Measurements from ENCODE around the gene PLD1. TPM values are rescaled to one million over a fixed set of nuclear protein-coding genes. Genes with fewer than 3 reads are reported as not detected.

The PLD1 gene
- total RNA-seq, 2 experiments from 2014 or later = 0.22 to 1.0 TPM

GRCh38 chr3:171753025-171753472, 57.2 kb downstream of the PLD1 start:
- Histone ChIP-seq H3K4me1 (ENCODE audit: insufficient read depth, low read length) (no peaks in the 10 kb centered on the region), H3K27me3 (ENCODE audit: control insufficient read depth in 1 of 2, insufficient read depth in 2 of 2, low read length in 2 of 2) (peaks cover 0 to 13% of the 10 kb centered on the region in 2 experiments), H3K9me3 (ENCODE audit: control insufficient read depth in 1 of 2, insufficient read depth in 1 of 2, low read length in 2 of 2) (no peaks in the 10 kb centered on the region), H3K36me3 (ENCODE audit: insufficient read depth, low read length) (no peaks in the 10 kb centered on the region), H3K4me3 (ENCODE audit: low read length) (no peak overlapping the region), H3K27ac (ENCODE audit: low read depth in 1 of 2, low read length in 2 of 2) (no peak overlapping the region)
- Mint-ChIP-seq H3K27me3 (peaks cover 26% of the 10 kb centered on the region), H3K36me3 (ENCODE audit: low read depth) (no peaks in the 10 kb centered on the region), H3K9me3 (no peaks in the 10 kb centered on the region), H3K4me1 (ENCODE audit: low read depth) (no peaks in the 10 kb centered on the region), H3K4me3 (no peak overlapping the region), H3K27ac (no peak overlapping the region)
- DNase-seq (no peak), ATAC-seq (ENCODE audit: poor library complexity) (no peak)
- ChIA-PET CTCF (no interaction called here), POLR2A (no interaction called here)
- TF ChIP-seq, protein P1, sequence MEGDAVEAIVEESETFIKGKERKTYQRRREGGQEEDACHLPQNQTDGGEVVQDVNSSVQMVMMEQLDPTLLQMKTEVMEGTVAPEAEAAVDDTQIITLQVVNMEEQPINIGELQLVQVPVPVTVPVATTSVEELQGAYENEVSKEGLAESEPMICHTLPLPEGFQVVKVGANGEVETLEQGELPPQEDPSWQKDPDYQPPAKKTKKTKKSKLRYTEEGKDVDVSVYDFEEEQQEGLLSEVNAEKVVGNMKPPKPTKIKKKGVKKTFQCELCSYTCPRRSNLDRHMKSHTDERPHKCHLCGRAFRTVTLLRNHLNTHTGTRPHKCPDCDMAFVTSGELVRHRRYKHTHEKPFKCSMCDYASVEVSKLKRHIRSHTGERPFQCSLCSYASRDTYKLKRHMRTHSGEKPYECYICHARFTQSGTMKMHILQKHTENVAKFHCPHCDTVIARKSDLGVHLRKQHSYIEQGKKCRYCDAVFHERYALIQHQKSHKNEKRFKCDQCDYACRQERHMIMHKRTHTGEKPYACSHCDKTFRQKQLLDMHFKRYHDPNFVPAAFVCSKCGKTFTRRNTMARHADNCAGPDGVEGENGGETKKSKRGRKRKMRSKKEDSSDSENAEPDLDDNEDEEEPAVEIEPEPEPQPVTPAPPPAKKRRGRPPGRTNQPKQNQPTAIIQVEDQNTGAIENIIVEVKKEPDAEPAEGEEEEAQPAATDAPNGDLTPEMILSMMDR (IDR thresholded peaks at IDR 0.05) = no peak
- intact Hi-C loops (cut with DNase I, micrococcal nuclease) = no loop called here

DNA sequence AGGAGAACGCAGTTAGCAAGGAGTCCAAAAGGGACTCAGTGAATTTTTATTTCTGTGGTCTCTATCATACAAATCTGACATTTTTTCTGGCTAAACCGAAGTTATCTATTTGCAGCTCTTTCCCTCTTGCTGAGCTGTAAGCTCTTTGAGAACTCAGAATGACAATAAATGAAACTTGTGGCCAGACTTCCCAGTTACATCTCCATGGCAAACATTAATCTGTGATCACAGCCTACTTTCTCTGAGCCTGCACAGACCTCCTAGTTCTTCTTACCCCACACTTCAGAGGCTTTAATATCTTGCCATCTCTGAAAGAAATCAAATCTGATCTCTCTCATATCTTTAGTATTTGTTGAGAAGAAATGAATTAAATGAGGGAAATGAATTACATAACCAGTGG, 58.0 kb downstream of the PLD1 start:
- no peak overlapping the region for H3K27ac Mint-ChIP-seq

DNA sequence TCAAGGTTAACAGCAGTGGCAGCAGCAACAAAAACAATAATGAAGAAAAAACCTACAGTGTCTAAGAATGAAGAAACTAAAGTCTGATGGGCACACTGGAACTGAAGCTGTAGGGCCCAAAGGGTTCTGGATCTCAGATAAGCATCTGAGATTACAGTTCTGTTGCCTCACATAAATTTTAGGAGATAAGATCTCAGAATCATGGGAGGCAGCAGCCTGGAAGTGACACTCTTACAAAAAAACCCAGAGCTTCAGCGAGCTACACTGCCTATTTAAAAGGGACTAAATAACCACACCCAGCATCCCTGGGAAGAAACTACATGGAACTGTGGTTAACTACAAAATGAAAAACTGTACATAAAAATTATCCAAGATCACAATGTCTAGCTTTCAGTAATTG, 61.2 kb downstream of the PLD1 start:
- no peaks in the 10 kb centered on the region for H3K9me3 ChIP-seq (ENCODE audit: control insufficient read depth in 1 of 2, insufficient read depth in 1 of 2, low read length in 2 of 2)
- no peaks in the 10 kb centered on the region for H3K4me1 Mint-ChIP-seq (ENCODE audit: low read depth)
- H3K36me3 Mint-ChIP-seq (ENCODE audit: low read depth) = no peaks in the 10 kb centered on the region
- intact Hi-C loops (cut with DNase I, micrococcal nuclease) = no loop called here
- TF ChIP-seq, protein P1 (IDR thresholded peaks at IDR 0.05) = no peak
- peaks cover 40% of the 10 kb centered on the region for H3K27me3 Mint-ChIP-seq
- no peaks in the 10 kb centered on the region for H3K4me1 ChIP-seq (ENCODE audit: insufficient read depth, low read length)
- DNase-seq (no peak), ATAC-seq (ENCODE audit: poor library complexity) (no peak)
- POLR2A ChIA-PET = interaction anchor here (0.6 kb wide), 1 partner anchor 795 kb away, joined by 3 read pairs; no protein-coding TSS in a partner anchor
- H3K27ac Mint-ChIP-seq = no peak overlapping the region
- CTCF ChIA-PET = no interaction called here
- H3K27ac ChIP-seq (ENCODE audit: low read depth in 1 of 2, low read length in 2 of 2) = no peak overlapping the region
- no peak overlapping the region for H3K4me3 ChIP-seq (ENCODE audit: low read length)
- H3K4me3 Mint-ChIP-seq = no peak overlapping the region
- H3K36me3 ChIP-seq (ENCODE audit: insufficient read depth, low read length) = no peaks in the 10 kb centered on the region
- H3K27me3 ChIP-seq (ENCODE audit: control insufficient read depth in 1 of 2, insufficient read depth in 2 of 2, low read length in 2 of 2) = peaks cover 0 to 13% of the 10 kb centered on the region in 2 experiments
- no peaks in the 10 kb centered on the region for H3K9me3 Mint-ChIP-seq

More for the DNA sequence above, 58.0 kb downstream of the PLD1 start:
- TF ChIP-seq, protein P1 (IDR thresholded peaks at IDR 0.05) = no peak
- Histone ChIP-seq H3K27me3 (ENCODE audit: control insufficient read depth in 1 of 2, insufficient read depth in 2 of 2, low read length in 2 of 2) (peaks cover 0 to 13% of the 10 kb centered on the region in 2 experiments), H3K4me1 (ENCODE audit: insufficient read depth, low read length) (no peaks in the 10 kb centered on the region), H3K9me3 (ENCODE audit: control insufficient read depth in 1 of 2, insufficient read depth in 1 of 2, low read length in 2 of 2) (no peaks in the 10 kb centered on the region), H3K4me3 (ENCODE audit: low read length) (no peak overlapping the region), H3K36me3 (ENCODE audit: insufficient read depth, low read length) (no peaks in the 10 kb centered on the region), H3K27ac (ENCODE audit: low read depth in 1 of 2, low read length in 2 of 2) (no peak overlapping the region)
- CTCF ChIA-PET = no interaction called here
- DNase-seq (no peak), ATAC-seq (ENCODE audit: poor library complexity) (no peak)
- POLR2A ChIA-PET = no interaction called here
- Mint-ChIP-seq H3K4me3 (no peak overlapping the region), H3K36me3 (ENCODE audit: low read depth) (no peaks in the 10 kb centered on the region), H3K4me1 (ENCODE audit: low read depth) (no peaks in the 10 kb centered on the region), H3K27me3 (peaks cover 26% of the 10 kb centered on the region), H3K9me3 (no peaks in the 10 kb centered on the region)
- intact Hi-C loops (cut with DNase I, micrococcal nuclease) = no loop called here

All from CD4-positive, alpha-beta T cell (primary cell).